Activated CD8-positive, alpha-beta T cell treated with anti-CD3 and anti-CD28 coated beads, Interleukin-2, amount 10 ng/mL, durations not matched to agents 7 days and 5 days (primary cell): ENCODE data around the gene FHIT. TPM values are rescaled to one million over a fixed set of nuclear protein-coding genes. Genes with fewer than 3 reads are reported as not detected.

Experiments
- ATAC-seq: fragments of 150-1000 bp; cut with Tn5 transposase; one replicate; pipeline ENCODE4 v1.10.0; 2021; ENCODE audit warnings: moderate library complexity
- CTCF ChIA-PET: fragments of 350-600 bp; sonication (Branson Sonifier 250); formaldehyde crosslinking; loops from one replicate; lab custom pipeline; 2021; ENCODE audit warnings: antibody characterized with exemption; lab: Charles Lee
- POLR2A ChIA-PET: fragments of 350-600 bp; sonication (Branson Sonifier 250); formaldehyde crosslinking; loops from one replicate; lab custom pipeline; 2021; ENCODE audit warnings: antibody characterized with exemption; lab: Charles Lee
- DNase-seq: peaks from one replicate; pipeline ENCODE4 v3.0.0-alpha.2; 2020
- H3K27ac Mint-ChIP-seq: one replicate; pipeline ENCODE4 v1.8.0; 2021; ENCODE audit warnings: mild to moderate bottlenecking, mixed read lengths
- H3K27me3 Mint-ChIP-seq: one replicate; pipeline ENCODE4 v1.8.0; 2021; ENCODE audit warnings: low read depth, mixed read lengths
- H3K36me3 Mint-ChIP-seq: one replicate; pipeline ENCODE4 v1.8.0; 2021; ENCODE audit warnings: low read depth, mixed read lengths
- H3K4me1 Mint-ChIP-seq: one replicate; pipeline ENCODE4 v1.8.0; 2021; ENCODE audit warnings: low read depth, mixed read lengths
- H3K4me3 Mint-ChIP-seq: one replicate; pipeline ENCODE4 v1.8.0; 2021; ENCODE audit warnings: mild to moderate bottlenecking, mixed read lengths
- H3K9me3 Mint-ChIP-seq: one replicate; pipeline ENCODE4 v1.8.0; 2022; ENCODE audit warnings: mixed read lengths; ENCODE audit not compliant: insufficient read depth
- total RNA-seq, 2 experiments: library from RNA; stranded (reverse); gene quantifications; one replicate each; pipeline ENCODE4 v1.2.3, GENCODE V29; 2021

Gene FHIT
- total RNA-seq, 2 experiments from 2014 or later = 4.8 TPM

DNA sequence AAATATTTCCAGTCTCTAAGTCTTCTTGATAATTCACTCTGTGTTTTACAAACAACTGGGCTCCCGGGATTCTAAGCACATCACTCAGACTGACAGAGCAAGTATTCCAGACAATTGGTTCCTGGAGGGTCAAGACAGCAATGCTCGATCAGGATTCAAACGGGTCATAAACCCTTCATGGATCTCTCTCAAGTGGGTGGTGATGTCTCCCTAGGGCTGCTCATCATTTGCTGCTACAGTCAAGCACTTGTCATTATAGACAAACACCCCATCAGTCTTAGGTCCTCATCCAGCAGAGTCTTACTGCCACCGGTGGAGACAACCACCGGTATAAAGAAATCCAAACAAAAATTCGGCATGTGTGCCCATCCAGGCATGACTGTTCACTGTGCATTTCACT, 921.1 kb downstream of the FHIT start:
- Mint-ChIP-seq H3K36me3 (no peaks in the 10 kb centered on the region), H3K9me3 (peaks cover 4% of the 10 kb centered on the region), H3K4me1 (peaks cover 4% of the 10 kb centered on the region), H3K4me3 (no peak overlapping the region), H3K27me3 (no peaks in the 10 kb centered on the region), H3K27ac (no peak overlapping the region)
- POLR2A ChIA-PET = no interaction called here
- CTCF ChIA-PET = no interaction called here
- ATAC-seq = no peak
- no peak for DNase-seq

DNA sequence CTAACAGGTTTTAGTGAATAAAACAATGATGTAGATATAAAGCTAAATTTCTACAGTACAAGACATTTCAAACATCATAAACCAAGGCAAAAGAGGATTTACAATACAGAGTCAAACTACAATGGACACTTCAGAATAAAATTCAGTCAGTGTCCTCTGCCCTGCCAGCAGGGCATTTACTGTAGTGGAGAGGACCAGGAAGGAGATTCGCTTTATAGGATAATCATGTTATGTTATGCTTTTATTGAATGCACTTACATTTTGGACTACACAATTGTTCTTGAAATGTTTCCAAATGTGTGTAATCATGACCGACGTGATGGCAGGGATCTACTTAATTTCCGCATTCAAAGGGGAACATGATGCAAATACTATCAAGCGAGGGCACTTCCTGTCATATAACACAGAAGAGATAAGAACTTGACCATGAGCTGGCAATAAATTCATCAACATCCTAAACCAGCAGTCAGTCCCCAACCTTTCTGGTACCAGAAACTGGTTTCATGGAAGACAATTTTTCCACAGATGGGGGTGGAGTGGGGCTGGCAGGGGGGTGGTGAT, 925.6 kb downstream of the FHIT start:
- CTCF ChIA-PET = interaction anchor here (0.6 kb wide), 1 partner anchor 347 kb away, joined by 3 read pairs; no protein-coding TSS in a partner anchor
- H3K4me1 Mint-ChIP-seq = no peaks in the 10 kb centered on the region
- H3K27ac Mint-ChIP-seq = no peak overlapping the region
- H3K27me3 Mint-ChIP-seq = no peaks in the 10 kb centered on the region
- DNase-seq = no peak
- H3K9me3 Mint-ChIP-seq = no peaks in the 10 kb centered on the region
- POLR2A ChIA-PET = no interaction called here
- ATAC-seq = no peak
- H3K4me3 Mint-ChIP-seq = no peak overlapping the region
- H3K36me3 Mint-ChIP-seq = no peaks in the 10 kb centered on the region

DNA sequence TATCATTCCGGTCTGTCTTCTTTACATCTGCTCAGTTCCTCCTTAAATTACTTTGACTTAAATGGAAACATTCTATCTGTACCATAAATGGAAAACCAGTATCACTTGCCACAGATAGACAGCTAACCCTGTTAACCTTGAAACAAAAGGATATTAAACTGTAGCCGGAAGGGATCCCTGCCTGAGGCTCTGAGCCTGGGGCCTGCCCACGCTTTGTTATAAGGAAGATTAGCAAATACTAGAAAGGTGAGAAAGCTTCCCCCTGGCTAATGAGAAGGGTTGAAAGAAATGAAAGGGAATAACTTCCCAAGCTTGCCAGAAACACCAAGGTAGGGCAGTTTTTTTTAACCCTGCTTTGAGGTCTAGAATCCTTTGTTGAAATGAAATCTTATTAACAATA, 927.6 kb downstream of the FHIT start:
- POLR2A ChIA-PET = no interaction called here

DNA sequence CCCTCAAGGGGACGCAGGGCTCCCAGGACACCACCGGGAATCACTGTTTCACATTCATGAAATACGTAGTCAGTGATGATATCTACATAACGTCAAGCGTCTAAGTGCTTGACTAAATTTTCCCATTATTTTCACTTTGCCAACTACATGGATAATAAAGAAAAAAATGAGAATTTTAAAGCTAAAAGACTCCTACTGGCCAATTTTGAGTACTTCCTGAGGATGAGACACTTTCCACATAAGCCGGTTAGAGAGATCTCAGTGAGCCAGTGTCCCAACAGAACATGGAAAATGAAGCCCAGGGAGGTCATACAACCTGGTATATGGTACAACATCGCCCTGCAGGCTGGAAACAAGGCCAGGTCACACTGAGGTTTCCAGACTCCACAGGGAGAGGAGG, 928.1 kb downstream of the FHIT start:
- POLR2A ChIA-PET = no interaction called here
- ATAC-seq (no peak), DNase-seq (no peak)
- Mint-ChIP-seq H3K4me3 (no peak overlapping the region), H3K27me3 (no peaks in the 10 kb centered on the region), H3K9me3 (no peaks in the 10 kb centered on the region), H3K27ac (no peak overlapping the region), H3K36me3 (no peaks in the 10 kb centered on the region), H3K4me1 (no peaks in the 10 kb centered on the region)
- CTCF ChIA-PET = no interaction called here

More for the DNA sequence above, 927.6 kb downstream of the FHIT start:
- no peak for ATAC-seq
- H3K4me3 Mint-ChIP-seq = no peak overlapping the region
- no peaks in the 10 kb centered on the region for H3K27me3 Mint-ChIP-seq
- no peaks in the 10 kb centered on the region for H3K4me1 Mint-ChIP-seq
- no peak overlapping the region for H3K27ac Mint-ChIP-seq
- H3K36me3 Mint-ChIP-seq = no peaks in the 10 kb centered on the region
- DNase-seq = no peak
- CTCF ChIA-PET = no interaction called here
- H3K9me3 Mint-ChIP-seq = no peaks in the 10 kb centered on the region

DNA sequence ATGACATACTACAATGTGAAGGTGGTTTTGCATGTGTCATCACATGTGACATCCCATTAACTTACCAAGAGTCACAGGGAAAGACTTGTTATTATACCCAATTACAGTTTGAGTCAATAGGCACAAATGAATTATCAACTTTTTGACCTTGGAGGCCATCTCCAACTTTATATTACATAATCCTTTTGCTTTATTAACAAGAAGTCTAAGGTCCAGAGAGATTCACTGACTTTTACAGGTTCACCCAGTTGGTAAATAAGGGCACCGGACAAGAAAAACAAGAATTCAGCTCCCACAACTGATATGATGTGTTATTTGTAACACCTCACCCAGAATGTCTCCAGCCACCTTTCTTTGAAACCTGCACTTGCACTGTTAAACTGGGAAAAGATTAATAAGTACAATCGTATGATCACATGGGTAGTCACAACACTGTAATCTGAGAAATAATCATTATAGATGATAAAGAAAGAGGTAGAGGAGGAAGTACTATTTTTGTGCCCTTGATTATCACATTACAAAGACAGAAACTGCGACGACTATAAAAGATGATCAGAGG, 928.9 kb downstream of the FHIT start:
- POLR2A ChIA-PET = no interaction called here
- no peak for DNase-seq
- CTCF ChIA-PET = no interaction called here

DNA sequence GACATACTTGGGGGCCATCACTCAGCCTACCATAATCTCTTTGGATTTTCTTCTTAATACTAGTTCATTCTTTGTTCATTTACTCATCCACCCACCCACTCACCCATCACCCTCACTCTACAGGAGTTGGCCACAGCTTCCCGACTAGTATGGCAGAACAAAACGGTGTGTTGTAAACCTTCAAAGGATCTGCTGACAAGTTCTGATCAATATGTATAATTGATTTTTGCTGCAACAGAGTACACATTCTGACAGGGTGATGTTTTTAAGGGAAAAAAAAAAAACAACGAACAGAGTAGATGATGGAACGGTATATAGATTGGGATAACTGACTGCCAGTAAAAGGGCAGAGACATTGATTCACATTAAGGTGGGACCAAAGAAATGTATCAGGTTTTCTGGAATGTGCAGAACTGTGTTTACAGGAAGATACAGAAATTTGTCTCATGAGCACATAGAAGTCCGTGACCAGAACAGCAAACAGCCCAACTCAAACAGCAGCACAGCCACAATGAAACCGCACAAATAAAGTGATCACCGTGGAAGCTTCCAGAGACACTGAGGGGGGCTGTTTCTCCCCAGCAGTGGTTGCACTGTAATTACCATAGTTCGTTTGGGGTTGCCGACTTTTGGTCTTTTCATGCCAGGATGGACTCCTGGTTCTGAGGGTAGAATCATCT, 931.9 kb downstream of the FHIT start:
- CTCF ChIA-PET = no interaction called here
- POLR2A ChIA-PET = no interaction called here
- Mint-ChIP-seq H3K27me3 (no peaks in the 10 kb centered on the region), H3K4me3 (no peak overlapping the region), H3K27ac (no peak overlapping the region), H3K36me3 (no peaks in the 10 kb centered on the region), H3K4me1 (no peaks in the 10 kb centered on the region), H3K9me3 (no peaks in the 10 kb centered on the region)
- ATAC-seq (no peak), DNase-seq (no peak)

More for the DNA sequence above, 928.9 kb downstream of the FHIT start:
- Mint-ChIP-seq H3K4me3 (no peak overlapping the region), H3K9me3 (no peaks in the 10 kb centered on the region), H3K27me3 (no peaks in the 10 kb centered on the region), H3K27ac (no peak overlapping the region), H3K36me3 (no peaks in the 10 kb centered on the region), H3K4me1 (no peaks in the 10 kb centered on the region)
- no peak for ATAC-seq

DNA sequence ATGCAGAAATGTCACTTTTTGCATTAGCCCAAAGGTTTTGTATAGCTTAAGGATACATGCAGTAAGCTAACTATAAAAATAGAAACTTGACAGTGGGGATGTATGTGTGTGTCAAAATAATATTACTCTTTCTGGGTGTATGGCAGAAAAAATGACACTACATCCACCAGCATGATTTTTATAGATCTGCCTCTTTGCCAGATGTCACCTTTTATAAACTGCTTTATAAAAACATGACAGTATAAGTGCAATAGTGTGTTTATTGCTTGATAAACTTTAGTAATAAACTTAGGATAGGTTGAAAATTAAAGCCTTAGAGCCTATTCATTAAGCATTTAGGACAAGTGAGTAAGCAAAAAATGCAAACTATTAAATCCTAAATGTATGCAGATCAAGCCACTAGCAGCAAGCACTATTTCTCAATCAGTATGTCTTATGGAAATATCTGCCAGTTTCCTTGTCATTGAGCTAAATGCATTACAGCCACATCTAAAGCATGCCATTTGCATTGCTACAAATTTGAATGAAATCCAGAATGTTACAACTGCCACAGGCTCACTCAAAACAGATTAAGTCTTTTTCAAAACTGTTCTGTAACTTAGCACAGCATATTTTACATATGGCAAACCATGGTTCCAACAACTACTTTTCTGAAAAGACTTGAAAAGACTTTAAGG, 935.0 kb downstream of the FHIT start:
- Mint-ChIP-seq H3K27me3 (no peaks in the 10 kb centered on the region), H3K4me3 (no peak overlapping the region), H3K36me3 (no peaks in the 10 kb centered on the region), H3K27ac (no peak overlapping the region), H3K4me1 (no peaks in the 10 kb centered on the region), H3K9me3 (no peaks in the 10 kb centered on the region)
- ATAC-seq = no peak
- DNase-seq = no peak
- ChIA-PET CTCF (no interaction called here), POLR2A (no interaction called here)

DNA sequence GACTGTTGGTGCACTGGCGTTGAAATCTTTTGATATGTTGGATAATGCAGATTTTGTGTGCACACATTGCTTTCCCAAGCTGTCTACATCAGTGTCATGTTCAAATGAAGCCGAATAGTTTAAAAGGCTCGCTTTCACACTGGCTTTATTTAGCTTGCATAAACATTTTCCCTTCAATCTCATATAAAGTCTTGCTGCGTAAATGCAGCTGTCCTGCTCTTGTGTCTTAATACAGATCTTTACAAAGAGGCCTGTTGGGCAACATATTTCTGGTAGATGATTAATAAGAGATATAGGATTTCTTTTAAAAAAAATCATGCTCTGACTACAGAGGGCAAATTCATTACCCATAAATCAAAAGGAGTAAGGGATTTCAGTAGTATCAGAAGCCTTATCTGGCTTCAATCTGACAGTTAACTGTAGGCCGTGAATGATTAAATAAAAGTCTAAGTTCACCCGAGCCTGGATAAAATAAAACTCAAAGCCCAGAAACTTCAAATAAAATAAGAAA, 937.2 kb downstream of the FHIT start:
- H3K36me3 Mint-ChIP-seq = no peaks in the 10 kb centered on the region
- ChIA-PET POLR2A (no interaction called here), CTCF (no interaction called here)
- H3K27ac Mint-ChIP-seq = no peak overlapping the region
- no peak for ATAC-seq
- no peaks in the 10 kb centered on the region for H3K4me1 Mint-ChIP-seq
- DNase-seq = no peak
- no peak overlapping the region for H3K4me3 Mint-ChIP-seq
- H3K9me3 Mint-ChIP-seq = no peaks in the 10 kb centered on the region
- no peaks in the 10 kb centered on the region for H3K27me3 Mint-ChIP-seq

DNA sequence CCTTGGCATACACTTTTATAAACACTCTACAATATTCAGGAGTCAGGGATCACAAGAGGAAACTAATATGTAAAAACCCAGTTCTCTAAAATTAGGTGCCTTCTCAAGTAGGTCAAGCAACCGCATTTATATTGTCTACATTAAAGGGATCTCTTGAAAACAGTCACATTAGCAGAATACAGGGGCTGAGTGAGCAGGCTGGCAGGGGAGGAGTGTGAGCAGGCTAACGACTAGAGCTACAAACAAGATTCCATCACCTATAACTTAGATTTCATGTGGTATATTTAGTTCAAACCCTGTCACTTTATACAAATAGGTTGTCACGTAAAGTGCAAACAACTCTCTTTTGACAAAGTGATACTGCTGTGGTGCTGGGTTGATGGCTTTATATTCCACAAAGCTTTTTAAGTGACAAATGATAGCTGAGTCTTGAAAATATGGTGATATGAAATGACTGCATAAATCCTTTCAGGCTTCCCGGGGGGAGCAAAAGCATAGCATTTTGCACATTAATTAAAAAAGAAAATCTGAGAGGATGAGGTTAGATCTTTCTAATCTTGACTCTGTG, 937.9 kb downstream of the FHIT start:
- H3K9me3 Mint-ChIP-seq = no peaks in the 10 kb centered on the region
- H3K4me3 Mint-ChIP-seq = no peak overlapping the region
- CTCF ChIA-PET = no interaction called here
- no peaks in the 10 kb centered on the region for H3K4me1 Mint-ChIP-seq
- H3K27ac Mint-ChIP-seq = no peak overlapping the region
- DNase-seq = no peak
- ATAC-seq = no peak
- H3K36me3 Mint-ChIP-seq = no peaks in the 10 kb centered on the region
- no peaks in the 10 kb centered on the region for H3K27me3 Mint-ChIP-seq
- POLR2A ChIA-PET = no interaction called here

DNA sequence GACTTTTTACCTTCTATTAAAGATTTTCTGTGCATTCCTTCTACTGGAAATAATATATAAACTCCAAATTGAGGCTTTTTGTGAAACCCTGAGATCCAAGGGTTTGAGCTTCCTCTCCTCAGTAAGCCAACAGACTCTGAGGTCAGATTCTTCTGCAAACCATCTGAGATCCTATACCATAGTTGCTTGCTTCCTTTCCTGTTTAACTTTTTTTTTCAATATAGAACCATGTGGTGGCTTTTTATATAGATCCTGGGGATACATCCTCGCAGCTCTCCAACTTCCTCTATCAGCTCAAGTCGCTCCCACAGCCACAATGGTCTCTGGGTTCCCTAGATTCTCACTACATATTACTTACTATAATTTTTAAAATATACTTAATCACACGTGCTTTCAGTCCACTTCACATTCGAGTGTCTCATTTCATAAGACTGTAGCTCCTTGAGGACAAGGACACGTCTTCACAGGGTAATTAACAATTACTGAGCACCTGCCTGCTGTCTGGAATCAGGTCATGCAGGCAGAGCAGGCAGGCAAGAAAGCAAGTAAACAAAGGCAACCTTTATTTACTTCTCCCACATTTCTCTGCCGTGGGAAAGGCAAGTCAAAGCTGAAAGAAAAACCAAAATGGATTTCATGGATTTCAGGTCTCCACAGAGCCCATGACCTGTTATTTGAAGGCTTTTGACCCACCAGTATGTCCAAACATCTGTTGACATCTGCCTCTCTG, 941.5 kb downstream of the FHIT start:
- Mint-ChIP-seq H3K27me3 (no peaks in the 10 kb centered on the region), H3K27ac (no peak overlapping the region), H3K9me3 (no peaks in the 10 kb centered on the region), H3K36me3 (no peaks in the 10 kb centered on the region), H3K4me3 (no peak overlapping the region), H3K4me1 (no peaks in the 10 kb centered on the region)
- ATAC-seq (no peak), DNase-seq (no peak)
- ChIA-PET POLR2A (no interaction called here), CTCF (no interaction called here)

DNA sequence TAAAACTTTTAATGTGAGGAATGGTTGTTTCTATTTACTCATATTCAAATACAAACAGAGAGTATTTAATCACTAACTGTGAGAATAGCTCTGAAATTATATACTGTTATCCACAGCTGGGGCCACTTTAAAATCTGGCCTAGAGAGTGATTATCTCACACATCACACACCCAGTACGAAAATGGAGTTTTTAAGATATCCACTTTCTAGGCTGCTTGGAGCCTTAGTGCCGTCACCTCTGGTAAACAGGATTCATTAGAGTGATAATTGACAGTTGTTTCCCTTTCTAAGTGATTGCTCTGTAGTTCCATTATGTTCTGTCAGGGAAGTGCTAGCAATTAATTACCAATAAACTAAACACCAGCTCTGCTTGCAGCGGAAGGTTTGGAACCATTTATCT, 942.4 kb downstream of the FHIT start:
- H3K9me3 Mint-ChIP-seq = no peaks in the 10 kb centered on the region
- ATAC-seq (no peak), DNase-seq (no peak)
- no peak overlapping the region for H3K27ac Mint-ChIP-seq
- H3K4me3 Mint-ChIP-seq = no peak overlapping the region
- H3K4me1 Mint-ChIP-seq = no peaks in the 10 kb centered on the region
- ChIA-PET POLR2A (no interaction called here), CTCF (no interaction called here)
- no peaks in the 10 kb centered on the region for H3K36me3 Mint-ChIP-seq
- no peaks in the 10 kb centered on the region for H3K27me3 Mint-ChIP-seq
